H9 (cell line): Measurements from ENCODE around the gene SPRY2. TPM values are rescaled to one million over a fixed set of nuclear protein-coding genes. Genes with fewer than 3 reads are reported as not detected.

Source experiments
- DNase-seq: peaks from one replicate; pipeline ENCODE4 v3.0.0-alpha.2; 2017
- H2AFZ ChIP-seq: one replicate; pipeline ENCODE4 v1.6.1; 2013; ENCODE audit warnings: mild to moderate bottlenecking, low read length, control low read depth, moderate library complexity
- H2AK5ac ChIP-seq: 2 replicates; pipeline ENCODE4 v1.6.1; 2013; ENCODE audit warnings: low read length, control low read depth, mixed read lengths; ENCODE audit not compliant: insufficient read length
- H2BK120ac ChIP-seq: one replicate; pipeline ENCODE4 v1.6.1; 2013; ENCODE audit warnings: low read depth, mild to moderate bottlenecking, low read length, control low read depth, inconsistent platforms; ENCODE audit not compliant: poor library complexity, severe bottlenecking
- H2BK12ac ChIP-seq: 2 replicates; pipeline ENCODE4 v1.6.1; 2013; ENCODE audit warnings: low read length, control low read depth, mixed read lengths, low read depth; ENCODE audit not compliant: insufficient read length
- H2BK15ac ChIP-seq: 2 replicates; pipeline ENCODE4 v1.6.1; 2013; ENCODE audit warnings: low read depth, low read length, control low read depth
- H2BK20ac ChIP-seq: one replicate; pipeline ENCODE4 v1.6.1; 2013; ENCODE audit warnings: low read depth, mild to moderate bottlenecking, low read length, control low read depth, inconsistent platforms; ENCODE audit not compliant: poor library complexity, severe bottlenecking
- H2BK5ac ChIP-seq: 2 replicates; pipeline ENCODE4 v1.6.1; 2013; ENCODE audit warnings: low read length, control low read depth, mixed read lengths; ENCODE audit not compliant: insufficient read length
- H3K14ac ChIP-seq: 2 replicates; pipeline ENCODE4 v1.6.1; 2013; ENCODE audit warnings: low read length, control low read depth; ENCODE audit not compliant: insufficient read depth
- H3K18ac ChIP-seq: 2 replicates; pipeline ENCODE4 v1.6.1; 2013; ENCODE audit warnings: low read depth, mild to moderate bottlenecking, mixed read lengths, low read length, control low read depth; ENCODE audit not compliant: insufficient read length
- H3K23ac ChIP-seq: 2 replicates; pipeline ENCODE4 v1.6.1; 2013; ENCODE audit warnings: low read length, control low read depth, mixed read lengths, low read depth; ENCODE audit not compliant: insufficient read length
- H3K23me2 ChIP-seq: 2 replicates; pipeline ENCODE4 v1.6.1; 2013; ENCODE audit warnings: low read depth, mild to moderate bottlenecking, mixed read lengths, low read length, control low read depth; ENCODE audit not compliant: insufficient read length, poor library complexity, severe bottlenecking
- H3K27ac ChIP-seq: 2 replicates; pipeline ENCODE4 v1.5.1; 2013; ENCODE audit warnings: low read length, control low read depth, mixed read lengths, low read depth; ENCODE audit not compliant: insufficient read length
- H3K27me3 ChIP-seq: 2 replicates; pipeline ENCODE4 v1.6.1; 2013; ENCODE audit warnings: low read length, control low read depth, inconsistent platforms; ENCODE audit not compliant: insufficient read depth
- H3K4ac ChIP-seq: 2 replicates; pipeline ENCODE4 v1.6.1; 2013; ENCODE audit warnings: low read depth, mild to moderate bottlenecking, control low read depth, inconsistent platforms, low read length, moderate library complexity
- H3K4me1 ChIP-seq: 2 replicates; pipeline ENCODE4 v1.6.1; 2013; ENCODE audit warnings: low read length, control low read depth, inconsistent platforms; ENCODE audit not compliant: insufficient read depth
- H3K4me2 ChIP-seq: 2 replicates; pipeline ENCODE4 v1.6.1; 2013; ENCODE audit warnings: low read length, control low read depth, mixed read lengths; ENCODE audit not compliant: insufficient read length, insufficient read depth
- H3K56ac ChIP-seq: 2 replicates; pipeline ENCODE4 v1.6.1; 2013; ENCODE audit warnings: low read depth, mild to moderate bottlenecking, mixed read lengths, low read length, control low read depth; ENCODE audit not compliant: insufficient read length
- H3K79me1 ChIP-seq: 2 replicates; pipeline ENCODE4 v1.6.1; 2013; ENCODE audit warnings: low read depth, mild to moderate bottlenecking, moderate library complexity, low read length, control low read depth, inconsistent platforms; ENCODE audit not compliant: insufficient read depth, poor library complexity, severe bottlenecking
- H3K79me2 ChIP-seq: 2 replicates; pipeline ENCODE4 v1.6.1; 2013; ENCODE audit warnings: low read length, control low read depth, inconsistent platforms; ENCODE audit not compliant: insufficient read depth
- H3K9ac ChIP-seq: 2 replicates; pipeline ENCODE4 v1.6.1; 2013; ENCODE audit warnings: low read length, control low read depth, mixed read lengths; ENCODE audit not compliant: insufficient read length; ENCODE audit errors: extremely low read depth
- H3K9me3 ChIP-seq: one replicate; pipeline ENCODE4 v1.6.1; 2013; ENCODE audit warnings: low read depth, low read length, inconsistent platforms; ENCODE audit not compliant: control insufficient read depth
- H3T11ph ChIP-seq: one replicate; pipeline ENCODE4 v1.6.1; 2013; ENCODE audit warnings: mild to moderate bottlenecking, low read length, control low read depth, inconsistent platforms
- H4K20me1 ChIP-seq: one replicate; pipeline ENCODE4 v1.6.1; 2013; ENCODE audit not compliant: control insufficient read depth, insufficient read length, insufficient read depth
- H4K5ac ChIP-seq: 2 replicates; pipeline ENCODE4 v1.6.1; 2013; ENCODE audit warnings: low read depth, mild to moderate bottlenecking, mixed read lengths, low read length, control low read depth; ENCODE audit not compliant: insufficient read length
- H4K8ac ChIP-seq: replicated peaks from 2 replicates; pipeline ENCODE4 v1.6.1; 2013; ENCODE audit warnings: low read length, control low read depth, mixed read lengths, low read depth; ENCODE audit not compliant: insufficient read length
- H4K91ac ChIP-seq: 2 replicates; pipeline ENCODE4 v1.6.1; 2013; ENCODE audit warnings: low read depth, mild to moderate bottlenecking, moderate library complexity, mixed read lengths, low read length, control low read depth; ENCODE audit not compliant: insufficient read length
- H3K27ac Mint-ChIP-seq, 3 experiments: 2 replicates in 2 of 3; 3 replicates in 1 of 3; pipeline ENCODE4 v1.8.0; 2020 to 2021; ENCODE audit warnings: mixed read lengths in 3 of 3, mild to moderate bottlenecking in 1 of 3, moderate library complexity in 1 of 3
- H3K27me3 Mint-ChIP-seq: 2 replicates; pipeline ENCODE4 v1.8.0; 2021; ENCODE audit warnings: low read depth, mild to moderate bottlenecking, moderate library complexity, mixed read lengths
- H3K36me3 Mint-ChIP-seq, 3 experiments: 2 replicates in 2 of 3; 3 replicates in 1 of 3; pipeline ENCODE4 v1.8.0; 2020 to 2021; ENCODE audit warnings: low read depth in 3 of 3, mixed read lengths in 3 of 3; ENCODE audit not compliant: insufficient read depth in 1 of 3
- H3K4me1 Mint-ChIP-seq, 2 experiments: 2 replicates each; pipeline ENCODE4 v1.8.0; 2020; ENCODE audit warnings: mixed read lengths in 2 of 2
- H3K4me3 Mint-ChIP-seq, 2 experiments: 2 replicates in 1 of 2; 3 replicates in 1 of 2; pipeline ENCODE4 v1.8.0; 2020 to 2021; ENCODE audit warnings: mild to moderate bottlenecking in 2 of 2, mixed read lengths in 2 of 2, moderate library complexity in 1 of 2
- H3K9me3 Mint-ChIP-seq, 2 experiments: 2 replicates in 1 of 2; 3 replicates in 1 of 2; pipeline ENCODE4 v1.8.0; 2020; ENCODE audit warnings: mild to moderate bottlenecking in 2 of 2, mixed read lengths in 2 of 2, moderate library complexity in 1 of 2
- WGBS: extraction: QIAGEN DNeasy Blood & Tissue Kit; methylation state at CpG from one replicate; pipeline ENCODE4 v1.1.7; 2013; ENCODE audit warnings: missing lambda C conversion rate, low lambda C conversion rate, mixed read lengths; ENCODE audit not compliant: insufficient read length; ENCODE audit errors: extremely low coverage; 5-methylcytosine and 5-hydroxymethylcytosine counted together
- long read RNA-seq: library from polyadenylated mRNA; unstranded; transcript quantifications from one replicate; pipeline ENCODE4 v2.0.0, GENCODE V29; 2020
- total RNA-seq: library from RNA; stranded (reverse); gene quantifications from 2 replicates; pipeline ENCODE4 v1.2.1, GENCODE V29; 2021
- TF ChIP-seq, protein P1 (sequence below): fragments of 200-600 bp; sonication (generic); conservative IDR thresholded peaks from 3 replicates; pipeline ENCODE4 v1.8.0; 2021; ENCODE audit warnings: antibody characterized with exemption, mild to moderate bottlenecking

Gene SPRY2, protein sequence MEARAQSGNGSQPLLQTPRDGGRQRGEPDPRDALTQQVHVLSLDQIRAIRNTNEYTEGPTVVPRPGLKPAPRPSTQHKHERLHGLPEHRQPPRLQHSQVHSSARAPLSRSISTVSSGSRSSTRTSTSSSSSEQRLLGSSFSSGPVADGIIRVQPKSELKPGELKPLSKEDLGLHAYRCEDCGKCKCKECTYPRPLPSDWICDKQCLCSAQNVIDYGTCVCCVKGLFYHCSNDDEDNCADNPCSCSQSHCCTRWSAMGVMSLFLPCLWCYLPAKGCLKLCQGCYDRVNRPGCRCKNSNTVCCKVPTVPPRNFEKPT
- 55.4 and 56.4 TPM in 2 replicates for total RNA-seq
- long read RNA-seq, transcript SPRY2-202 (2 exons, 2,111 nt), result major isoform, 7 of 14 reads
- long read RNA-seq, partial matches to known transcripts, result 0 of 14 reads
- long read RNA-seq, other reads (novel, unspliced or antisense), result 7 of 14 reads

DNA sequence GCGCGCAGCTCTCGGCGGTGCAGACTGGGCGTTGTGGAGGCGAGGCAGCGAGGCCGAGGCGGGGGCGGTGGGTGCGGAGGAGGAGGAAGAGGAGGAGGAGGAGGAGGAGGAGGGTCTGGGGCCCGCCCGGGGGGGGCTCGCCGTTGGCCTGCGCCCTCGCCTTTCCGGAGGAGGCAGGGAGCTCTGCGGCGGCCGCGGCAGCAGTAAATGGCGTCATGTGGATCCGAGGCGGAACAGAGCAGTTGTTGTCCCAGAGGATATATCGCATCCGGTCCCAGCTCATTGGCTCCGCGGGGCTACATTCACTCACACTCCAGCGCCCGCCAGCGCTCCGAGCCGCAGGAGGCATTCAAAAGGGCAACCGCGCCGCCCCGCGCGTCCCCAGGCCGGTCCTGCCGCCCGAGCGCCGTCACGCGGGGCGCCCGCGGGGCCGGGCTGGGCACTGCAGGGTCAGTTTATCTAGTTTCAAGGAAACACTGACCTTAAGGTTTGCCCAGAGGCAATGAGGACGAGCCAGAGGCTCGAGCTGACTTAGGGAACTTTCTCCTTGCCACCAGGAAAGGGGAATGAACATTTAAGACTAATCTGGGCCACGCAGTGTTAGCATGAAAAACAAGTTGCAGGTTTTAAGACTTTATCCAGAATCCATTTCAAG is at the start of gene SPRY2:
Gene SPRY2, minus strand, starts transcription at position 26 of the 655 bp plus-strand sequence. CDS start 3,421 bp downstream, outside the sequence.
- peak within 1 kb of the TSS; percentile 70 for H2BK120ac ChIP-seq
- H3K9me3 ChIP-seq, result no peaks in the 10 kb centered on the region
- no peak within 1 kb of the TSS; the same call in none of the 2 replicates for H3K4ac ChIP-seq
- H3K23ac ChIP-seq, result no peak within 1 kb of the TSS
- H3K14ac ChIP-seq, result peak within 1 kb of the TSS; percentile 92
- DNase-seq, result peak; percentile 96
- H2AK5ac ChIP-seq, result no peak within 1 kb of the TSS
- H2AFZ ChIP-seq, result no peak within 1 kb of the TSS
- H3K18ac ChIP-seq, result peak within 1 kb of the TSS; percentile 79
- peaks cover 45% of the 10 kb centered on the region for H3K79me2 ChIP-seq
- H4K8ac ChIP-seq, result no peak within 1 kb of the TSS
- H2BK12ac ChIP-seq, result no peak within 1 kb of the TSS
- Mint-ChIP-seq H3K4me3 (peak within 1 kb of the TSS in 1 of 2 experiments; percentile 87; a peak in 3 of 5 replicates), H3K27ac (peak within 1 kb of the TSS; percentile 98 to 100 (median 98); a peak in 6 of 7 replicates), H3K27me3 (peaks cover 8% of the 10 kb centered on the region), H3K9me3 (peaks cover 0 to 3% of the 10 kb centered on the region in 2 experiments; a peak in 2 of 5 replicates), H3K36me3 (peaks cover 14 to 23% (median 18%) of the 10 kb centered on the region in 3 experiments), H3K4me1 (peaks cover 21 to 50% of the 10 kb centered on the region in 2 experiments)
- no CpG with 5 or more reads among the region's 54 CpGs for WGBS
- peak within 1 kb of the TSS; percentile 98 for H3K9ac ChIP-seq
- H2BK5ac ChIP-seq, result peak within 1 kb of the TSS; percentile 64
- H4K20me1 ChIP-seq, result peaks cover 2% of the 10 kb centered on the region
- peaks cover 21% of the 10 kb centered on the region for H3K23me2 ChIP-seq
- H4K91ac ChIP-seq, result no peak within 1 kb of the TSS
- H3K27ac ChIP-seq, result peak within 1 kb of the TSS; percentile 95
- peak within 1 kb of the TSS; percentile 76 for H3K4me2 ChIP-seq
- TF ChIP-seq, protein P1, sequence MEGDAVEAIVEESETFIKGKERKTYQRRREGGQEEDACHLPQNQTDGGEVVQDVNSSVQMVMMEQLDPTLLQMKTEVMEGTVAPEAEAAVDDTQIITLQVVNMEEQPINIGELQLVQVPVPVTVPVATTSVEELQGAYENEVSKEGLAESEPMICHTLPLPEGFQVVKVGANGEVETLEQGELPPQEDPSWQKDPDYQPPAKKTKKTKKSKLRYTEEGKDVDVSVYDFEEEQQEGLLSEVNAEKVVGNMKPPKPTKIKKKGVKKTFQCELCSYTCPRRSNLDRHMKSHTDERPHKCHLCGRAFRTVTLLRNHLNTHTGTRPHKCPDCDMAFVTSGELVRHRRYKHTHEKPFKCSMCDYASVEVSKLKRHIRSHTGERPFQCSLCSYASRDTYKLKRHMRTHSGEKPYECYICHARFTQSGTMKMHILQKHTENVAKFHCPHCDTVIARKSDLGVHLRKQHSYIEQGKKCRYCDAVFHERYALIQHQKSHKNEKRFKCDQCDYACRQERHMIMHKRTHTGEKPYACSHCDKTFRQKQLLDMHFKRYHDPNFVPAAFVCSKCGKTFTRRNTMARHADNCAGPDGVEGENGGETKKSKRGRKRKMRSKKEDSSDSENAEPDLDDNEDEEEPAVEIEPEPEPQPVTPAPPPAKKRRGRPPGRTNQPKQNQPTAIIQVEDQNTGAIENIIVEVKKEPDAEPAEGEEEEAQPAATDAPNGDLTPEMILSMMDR, result no peak
- no peak within 1 kb of the TSS for H2BK20ac ChIP-seq
- peak within 1 kb of the TSS; percentile 44 for H4K5ac ChIP-seq
- no peaks in the 10 kb centered on the region for H3K79me1 ChIP-seq
- peaks cover 6% of the 10 kb centered on the region; the same call in 1 of the 2 replicates for H3K4me1 ChIP-seq
- no peaks in the 10 kb centered on the region for H3K27me3 ChIP-seq
- H3T11ph ChIP-seq, result no peak within 1 kb of the TSS
- H3K56ac ChIP-seq, result no peak within 1 kb of the TSS
- no peak within 1 kb of the TSS for H2BK15ac ChIP-seq
